HG02938 (cell line): ENCODE results near the gene TMEM235.
"Not testable (repeated sequence)": the region's sequence is repeated elsewhere in the genome, so short reads cannot be mapped to it uniquely, and the experiment has no call there.

Experiments used
- ATAC-seq: cut with Tn5 transposase; IDR thresholded peaks from one replicate; pipeline ENCODE4 v1.9.1; 2021; ENCODE audit warnings: mild to moderate bottlenecking, moderate library complexity; ENCODE audit not compliant: unreplicated experiment

The TMEM235 gene

DNA sequence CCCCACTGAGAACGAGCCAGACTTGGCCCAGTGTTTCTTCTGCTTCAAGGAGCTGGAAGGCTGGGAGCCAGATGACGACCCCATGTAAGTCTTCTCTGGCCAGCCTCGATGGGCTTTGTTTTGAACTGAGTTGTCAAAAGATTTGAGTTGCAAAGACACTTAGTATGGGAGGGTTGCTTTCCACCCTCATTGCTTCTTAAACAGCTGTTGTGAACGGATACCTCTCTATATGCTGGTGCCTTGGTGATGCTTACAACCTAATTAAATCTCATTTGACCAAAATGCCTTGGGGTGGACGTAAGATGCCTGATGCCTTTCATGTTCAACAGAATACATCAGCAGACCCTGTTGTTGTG lies 16.7 kb upstream of the TMEM235 start:
- ATAC-seq, result no peak

DNA sequence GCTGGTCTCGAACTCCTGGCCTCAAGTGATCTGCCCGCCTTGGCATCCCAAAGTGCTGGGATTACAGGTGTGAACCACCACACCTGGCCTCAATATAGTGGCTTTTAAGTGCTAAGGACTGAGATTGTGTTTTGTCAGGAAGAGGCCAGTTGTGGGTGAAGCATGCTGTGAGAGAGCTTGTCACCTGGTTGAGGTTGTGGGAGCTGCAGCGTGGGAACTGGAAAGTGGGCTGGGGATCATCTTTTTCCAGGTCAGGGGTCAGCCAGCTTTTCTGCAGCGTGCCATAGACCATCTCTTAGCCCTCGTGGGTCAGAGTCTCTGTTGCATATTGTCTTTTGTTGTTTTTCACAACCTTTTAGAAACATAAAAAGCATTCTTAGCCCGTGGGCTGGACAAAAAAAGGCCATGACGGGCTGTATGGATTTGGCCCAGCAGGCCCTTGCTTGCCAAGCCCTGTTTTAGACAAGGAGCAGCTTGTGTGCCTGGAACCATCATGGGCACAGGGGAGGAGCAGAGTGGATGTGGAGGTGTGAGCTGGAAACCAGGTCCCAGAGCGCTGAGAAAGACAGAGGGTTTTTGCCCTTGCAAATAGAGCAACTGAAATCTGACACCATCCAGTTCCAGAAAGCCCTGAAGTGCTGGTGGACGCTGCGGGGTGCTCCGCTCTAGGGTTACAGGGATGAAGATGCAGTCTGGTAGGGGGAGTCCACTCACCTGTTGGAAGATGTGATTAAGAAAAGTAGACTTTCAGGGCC lies 11.9 kb upstream of the TMEM235 start:
- ATAC-seq, result no peak

DNA sequence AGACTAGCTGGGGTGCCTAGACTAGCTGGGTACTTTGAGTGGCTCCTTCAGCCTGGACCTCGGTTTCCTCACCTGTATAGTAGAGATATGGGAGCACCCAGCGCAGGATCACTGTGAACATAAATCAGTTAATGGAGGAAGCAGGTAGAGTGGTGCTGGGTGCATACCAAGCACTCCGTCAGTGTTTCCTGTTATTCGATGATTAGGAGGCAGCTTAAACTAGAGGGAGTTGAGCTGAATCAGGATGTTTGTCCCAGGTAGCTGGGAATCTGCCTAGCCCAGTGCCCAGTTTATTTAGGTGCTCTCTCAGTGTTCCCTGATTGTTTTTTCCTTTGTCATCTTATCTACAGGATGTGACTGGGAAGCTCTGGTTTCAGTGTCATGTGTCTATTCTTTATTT lies 8.4 kb upstream of the TMEM235 start:
- no peak for ATAC-seq

- ATAC-seq, result no peak
Observed at GRCh38 chr17:78223765-78224164, 7.7 kb upstream of the TMEM235 start.

DNA sequence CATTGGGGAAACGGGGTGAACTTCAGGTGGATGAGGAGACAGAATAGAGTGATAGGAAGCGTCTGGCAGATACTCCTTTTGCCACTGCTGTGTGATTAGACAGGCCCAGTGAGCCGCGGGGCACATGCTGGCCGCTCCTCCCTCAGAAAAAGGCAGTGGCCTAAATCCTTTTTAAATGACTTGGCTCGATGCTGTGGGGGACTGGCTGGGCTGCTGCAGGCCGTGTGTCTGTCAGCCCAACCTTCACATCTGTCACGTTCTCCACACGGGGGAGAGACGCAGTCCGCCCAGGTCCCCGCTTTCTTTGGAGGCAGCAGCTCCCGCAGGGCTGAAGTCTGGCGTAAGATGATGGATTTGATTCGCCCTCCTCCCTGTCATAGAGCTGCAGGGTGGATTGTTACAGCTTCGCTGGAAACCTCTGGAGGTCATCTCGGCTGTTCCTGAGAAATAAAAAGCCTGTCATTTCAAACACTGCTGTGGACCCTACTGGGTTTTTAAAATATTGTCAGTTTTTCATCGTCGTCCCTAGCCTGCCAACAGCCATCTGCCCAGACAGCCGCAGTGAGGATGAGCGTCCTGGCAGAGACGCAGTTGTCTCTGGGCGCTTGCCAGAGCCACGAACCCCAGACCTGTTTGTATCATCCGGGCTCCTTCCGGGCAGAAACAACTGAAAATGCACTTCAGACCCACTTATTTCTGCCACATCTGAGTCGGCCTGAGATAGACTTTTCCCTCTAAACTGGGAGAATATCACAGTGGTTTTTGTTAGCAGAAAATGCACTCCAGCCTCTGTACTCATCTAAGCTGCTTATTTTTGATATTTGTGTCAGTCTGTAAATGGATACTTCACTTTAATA lies 7.0 kb upstream of the TMEM235 start:
- ATAC-seq, result no peak

DNA sequence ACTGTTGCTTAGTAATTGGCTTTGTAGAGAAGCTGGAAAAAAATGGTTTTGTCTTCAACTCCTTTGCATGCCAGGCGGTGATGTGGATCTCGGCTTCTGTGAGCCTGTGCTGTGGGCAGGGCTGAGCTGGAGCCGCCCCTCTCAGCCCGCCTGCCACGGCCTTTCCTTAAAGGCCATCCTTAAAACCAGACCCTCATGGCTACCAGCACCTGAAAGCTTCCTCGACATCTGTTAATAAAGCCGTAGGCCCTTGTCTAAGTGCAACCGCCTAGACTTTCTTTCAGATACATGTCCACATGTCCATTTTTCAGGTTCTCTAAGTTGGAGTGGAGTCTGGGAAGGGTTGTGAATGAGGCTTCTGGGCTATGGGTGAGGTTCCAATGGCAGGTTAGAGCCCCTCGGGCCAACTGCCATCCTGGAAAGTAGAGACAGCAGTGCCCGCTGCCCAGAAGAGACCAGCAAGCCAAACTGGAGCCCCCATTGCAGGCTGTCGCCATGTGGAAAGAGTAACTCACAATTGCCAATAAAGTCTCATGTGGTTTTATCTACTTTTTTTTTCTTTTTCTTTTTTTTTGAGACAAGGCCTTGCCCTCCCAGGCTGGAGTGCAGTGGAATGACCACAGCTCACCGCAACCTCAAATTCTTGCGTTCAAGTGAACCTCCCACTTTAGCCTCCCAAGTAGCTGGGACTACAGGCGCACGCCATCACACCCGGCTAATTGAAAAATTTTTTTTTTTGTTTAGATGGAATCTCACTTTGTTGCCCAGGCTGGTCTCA lies 6.2 kb upstream of the TMEM235 start:
- no peak for ATAC-seq

GRCh38 chr17:78226055-78226758 lies 5.2 kb upstream of the TMEM235 start:
- no peak for ATAC-seq

DNA sequence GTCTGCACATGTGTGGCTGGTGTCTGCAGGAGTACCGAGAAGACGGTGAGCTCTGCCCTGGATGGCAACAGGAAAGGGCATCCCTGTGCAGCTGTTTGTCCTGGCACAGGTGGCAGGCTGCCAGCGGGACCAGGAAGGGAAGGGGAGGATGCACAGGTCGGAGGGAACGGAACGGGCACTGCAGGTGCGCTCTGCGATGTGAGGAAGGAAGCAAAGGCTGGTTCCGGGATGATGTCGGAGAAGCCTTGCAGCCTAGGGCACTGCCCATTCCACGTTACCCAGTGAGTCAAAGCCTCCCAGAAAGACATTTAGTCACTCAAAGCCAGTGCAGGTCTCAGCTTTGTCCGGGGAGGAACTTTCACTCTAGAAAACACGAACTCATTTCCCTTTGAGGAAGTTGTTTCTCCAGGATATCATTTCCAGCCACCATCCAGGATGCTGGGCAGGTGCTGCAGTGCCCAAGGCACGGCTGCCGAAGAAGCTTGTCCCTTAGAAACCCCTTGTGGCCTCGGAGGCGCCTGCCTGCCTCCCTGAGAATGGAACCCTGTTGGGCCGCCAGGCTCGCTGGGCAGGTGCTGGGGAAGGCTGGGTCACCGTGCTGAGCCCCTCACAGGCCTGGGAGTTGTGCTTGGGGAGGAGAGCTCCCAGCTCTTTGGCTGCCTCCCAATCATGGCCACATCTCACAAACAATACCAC lies 4.5 kb upstream of the TMEM235 start:
- ATAC-seq, result no peak

- no peak for ATAC-seq
Observed at GRCh38 chr17:78227455-78227916, 3.9 kb upstream of the TMEM235 start.

DNA sequence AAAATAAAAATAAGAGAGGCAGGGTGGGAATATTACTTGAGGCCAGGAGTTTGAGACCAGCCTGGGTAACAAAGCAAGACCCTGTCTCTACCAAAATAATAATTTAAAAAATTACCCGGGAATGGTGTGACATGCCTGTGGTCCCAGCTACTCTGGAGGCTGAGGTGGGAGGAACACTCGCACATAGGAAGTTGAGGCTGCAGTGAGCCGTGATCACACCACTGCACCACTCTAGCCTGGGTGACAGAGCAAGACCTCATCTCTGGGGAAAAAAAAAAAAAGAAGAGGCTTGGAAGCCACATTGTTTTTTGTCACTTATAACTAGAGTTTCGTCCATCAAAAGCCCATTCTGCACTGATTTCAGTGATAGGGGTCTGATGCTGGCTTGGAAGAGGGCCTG lies 3.3 kb upstream of the TMEM235 start:
- no peak for ATAC-seq

- no peak for ATAC-seq
Observed at GRCh38 chr17:78230252-78230962, 1.0 kb upstream of the TMEM235 start.

DNA sequence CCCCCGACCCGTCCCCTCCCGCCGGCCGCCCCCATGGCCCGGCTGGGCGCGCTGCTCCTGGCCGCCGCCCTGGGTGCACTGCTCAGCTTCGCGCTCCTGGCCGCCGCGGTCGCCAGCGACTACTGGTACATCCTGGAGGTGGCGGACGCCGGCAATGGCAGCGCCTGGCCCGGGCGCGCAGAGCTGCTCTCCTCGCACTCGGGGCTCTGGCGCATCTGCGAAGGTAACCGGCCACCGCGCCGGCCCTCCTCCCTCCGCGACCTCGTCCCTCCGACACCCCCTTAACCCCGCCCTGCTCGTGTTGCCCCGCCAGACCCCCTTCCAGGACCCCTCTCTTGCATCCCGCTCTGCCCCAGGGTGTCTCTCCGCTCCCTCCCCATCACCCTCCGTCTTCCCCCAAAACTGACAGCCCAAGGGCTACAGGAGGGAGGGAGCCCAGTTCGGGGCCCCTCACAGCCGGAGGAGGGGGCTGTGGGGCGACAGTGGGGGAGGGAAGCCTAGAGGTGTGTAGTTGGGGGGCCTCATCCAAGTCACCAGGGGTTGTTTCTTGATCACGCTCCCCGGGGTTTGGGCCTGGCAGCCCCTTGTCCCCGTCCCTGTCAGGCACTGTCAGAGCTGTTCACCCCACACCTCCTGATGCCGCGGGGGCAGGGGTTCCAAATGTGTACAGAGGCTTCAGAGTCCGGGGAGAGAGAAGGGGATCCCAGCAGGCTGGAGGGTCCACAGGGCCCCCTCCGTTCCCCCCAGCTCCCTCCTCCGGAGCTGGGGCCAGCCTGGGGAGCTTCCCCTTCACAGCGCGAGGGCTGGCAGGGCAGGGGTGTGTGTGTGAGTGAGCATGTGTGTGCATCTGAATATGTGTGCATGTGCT lies 794 bp downstream of the TMEM235 start:
- no peak for ATAC-seq

DNA sequence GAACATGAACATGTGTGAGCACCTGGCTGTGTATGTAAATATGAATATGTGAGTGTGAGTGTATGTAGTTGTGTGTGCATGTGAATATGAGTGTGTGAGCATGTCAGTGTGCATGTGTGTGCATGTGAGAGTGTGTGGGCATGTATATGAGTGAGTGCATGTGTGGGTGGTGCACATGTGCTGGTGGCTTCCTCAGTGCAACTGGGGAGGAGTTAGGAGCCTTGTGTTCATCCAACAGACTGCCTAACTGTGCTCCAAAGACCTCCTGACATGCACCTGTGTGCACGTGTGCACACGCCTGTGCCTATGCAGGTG lies 1.4 kb downstream of the TMEM235 start:
- no peak for ATAC-seq

- ATAC-seq, result no peak
Observed at GRCh38 chr17:78233678-78234077, 2.2 kb downstream of the TMEM235 start.

GRCh38 chr17:78234261-78234865 lies 2.9 kb downstream of the TMEM235 start:
- no peak for ATAC-seq

GRCh38 chr17:78235022-78235421 lies 3.6 kb downstream of the TMEM235 start:
- not testable (repeated sequence) for ATAC-seq

DNA sequence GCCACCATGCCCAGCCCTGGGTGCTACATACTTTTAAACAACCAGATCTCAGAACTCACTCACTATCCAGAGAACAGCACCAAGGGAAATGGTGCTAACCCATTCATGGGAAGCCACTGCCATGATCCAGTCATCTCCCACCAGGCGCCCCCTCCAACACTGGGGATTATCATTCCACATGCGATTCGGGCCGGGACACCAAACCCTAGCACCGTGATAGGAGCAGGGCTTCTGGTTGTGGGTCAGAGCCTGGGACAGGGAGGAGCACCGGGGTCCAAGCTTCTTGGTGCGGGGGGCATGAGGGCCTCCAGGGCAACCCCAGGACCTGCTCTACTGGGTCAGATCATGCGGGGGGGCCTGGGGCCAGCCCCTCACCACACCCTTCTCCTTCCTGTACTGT lies 4.5 kb downstream of the TMEM235 start:
- no peak for ATAC-seq

- ATAC-seq, result no peak
Observed at GRCh38 chr17:78236362-78237127, 5.1 kb downstream of the TMEM235 start.
